HG02798 (cell line): ENCODE data around the gene VKORC1L1.
"Not testable (repeated sequence)": the region's sequence is repeated elsewhere in the genome, so short reads cannot be mapped to it uniquely, and the experiment has no call there.

Experiments
- ATAC-seq: cut with Tn5 transposase; IDR thresholded peaks from one replicate; pipeline ENCODE4 v1.9.1; 2021; ENCODE audit warnings: mild to moderate bottlenecking; ENCODE audit not compliant: unreplicated experiment, poor library complexity

VKORC1L1 gene

GRCh38 chr7:65927489-65928448, 54.9 kb downstream of the VKORC1L1 start:
- ATAC-seq, result no peak

GRCh38 chr7:65931685-65932084, 58.8 kb downstream of the VKORC1L1 start:
- ATAC-seq, result no peak

GRCh38 chr7:65937296-65937695, 64.4 kb downstream of the VKORC1L1 start:
- ATAC-seq, result no peak

- ATAC-seq, result no peak
Observed at GRCh38 chr7:65938336-65938895, 65.5 kb downstream of the VKORC1L1 start.

GRCh38 chr7:65945787-65946186, 72.9 kb downstream of the VKORC1L1 start:
- not testable (repeated sequence) for ATAC-seq

- ATAC-seq, result no peak
Observed at GRCh38 chr7:65946904-65947303, 74.0 kb downstream of the VKORC1L1 start.

- no peak for ATAC-seq
Observed at GRCh38 chr7:65951837-65952578, 79.1 kb downstream of the VKORC1L1 start.

- no peak for ATAC-seq
Observed at GRCh38 chr7:65953001-65953720, 80.3 kb downstream of the VKORC1L1 start.

GRCh38 chr7:65953890-65954450, 81.1 kb downstream of the VKORC1L1 start:
- no peak for ATAC-seq

GRCh38 chr7:65955718-65956117, 82.8 kb downstream of the VKORC1L1 start:
- no peak for ATAC-seq

- ATAC-seq, result no peak
Observed at GRCh38 chr7:65960351-65961074, 87.6 kb downstream of the VKORC1L1 start.

- no peak for ATAC-seq
Observed at GRCh38 chr7:65962033-65962432, 89.2 kb downstream of the VKORC1L1 start.

GRCh38 chr7:65964671-65965070, 91.8 kb downstream of the VKORC1L1 start:
- not testable (repeated sequence) for ATAC-seq

- no peak for ATAC-seq
Observed at GRCh38 chr7:65966146-65966545, 93.3 kb downstream of the VKORC1L1 start.

GRCh38 chr7:65967361-65968155, 94.7 kb downstream of the VKORC1L1 start:
- ATAC-seq, result no peak

- no peak for ATAC-seq
Observed at GRCh38 chr7:65968256-65969185, 95.6 kb downstream of the VKORC1L1 start.

- ATAC-seq, result no peak
Observed at GRCh38 chr7:65971021-65971420, 98.1 kb downstream of the VKORC1L1 start.

GRCh38 chr7:65972976-65973375, 100.1 kb downstream of the VKORC1L1 start:
- ATAC-seq, result no peak
